ENCODE results near the gene SQSTM1.

Gene SQSTM1

GRCh38 chr5:179823937-179824744 is 3.4 kb downstream of the SQSTM1 start:
- peak overlapping the region; percentile 100 for H3K27ac ChIP-seq (ENCODE audit: low read depth, low read length)
- H3K4me1 ChIP-seq (ENCODE audit: control insufficient read depth in 5 of 5, insufficient read depth in 5 of 5, low read length in 5 of 5), result peaks cover 21 to 77% (median 66%) of the 10 kb centered on the region in 5 donors
- H3K27me3 ChIP-seq (ENCODE audit: control insufficient read depth in 5 of 5, insufficient read depth in 4 of 5, low read length in 5 of 5), result no peaks in the 10 kb centered on the region
- H3K36me3 ChIP-seq (ENCODE audit: control insufficient read depth in 5 of 5, insufficient read depth in 5 of 5, low read length in 5 of 5), result peaks cover 0 to 71% (median 64%) of the 10 kb centered on the region in 5 donors
- H3K4me3 ChIP-seq (ENCODE audit: low read depth in 1 of 5, low read length in 5 of 5), result peak overlapping the region in 4 of 5 donors; percentile 43 to 95 (median 92)
- H3K9me3 ChIP-seq (ENCODE audit: control insufficient read depth in 5 of 5, low read length in 5 of 5), result no peaks in the 10 kb centered on the region
- no peak overlapping the region for H3K9ac ChIP-seq (ENCODE audit: low read length in 5 of 5)

GRCh38 chr5:179824745-179825112 is 4.0 kb downstream of the SQSTM1 start:
- peaks cover 19 to 74% (median 64%) of the 10 kb centered on the region in 5 donors for H3K4me1 ChIP-seq (ENCODE audit: control insufficient read depth in 5 of 5, insufficient read depth in 5 of 5, low read length in 5 of 5)
- no peak overlapping the region for H3K9ac ChIP-seq (ENCODE audit: low read length in 5 of 5)
- H3K36me3 ChIP-seq (ENCODE audit: control insufficient read depth in 5 of 5, insufficient read depth in 5 of 5, low read length in 5 of 5), result peaks cover 0 to 77% (median 70%) of the 10 kb centered on the region in 5 donors
- no peaks in the 10 kb centered on the region for H3K9me3 ChIP-seq (ENCODE audit: control insufficient read depth in 5 of 5, low read length in 5 of 5)
- H3K27ac ChIP-seq (ENCODE audit: low read depth, low read length), result peak overlapping the region; percentile 100
- no peaks in the 10 kb centered on the region for H3K27me3 ChIP-seq (ENCODE audit: control insufficient read depth in 5 of 5, insufficient read depth in 4 of 5, low read length in 5 of 5)
- H3K4me3 ChIP-seq (ENCODE audit: low read depth in 1 of 5, low read length in 5 of 5), result peak overlapping the region in 3 of 5 donors; percentile 17 to 91 (median 43)

GRCh38 chr5:179825655-179826182 is 5.0 kb downstream of the SQSTM1 start:
- peak overlapping the region in 1 of 5 donors; percentile 16 for H3K9ac ChIP-seq (ENCODE audit: low read length in 5 of 5)
- peaks cover 17 to 66% (median 56%) of the 10 kb centered on the region in 5 donors for H3K4me1 ChIP-seq (ENCODE audit: control insufficient read depth in 5 of 5, insufficient read depth in 5 of 5, low read length in 5 of 5)
- no peaks in the 10 kb centered on the region for H3K27me3 ChIP-seq (ENCODE audit: control insufficient read depth in 5 of 5, insufficient read depth in 4 of 5, low read length in 5 of 5)
- H3K36me3 ChIP-seq (ENCODE audit: control insufficient read depth in 5 of 5, insufficient read depth in 5 of 5, low read length in 5 of 5), result peaks cover 4 to 87% (median 78%) of the 10 kb centered on the region in 5 donors
- no peak overlapping the region for H3K4me3 ChIP-seq (ENCODE audit: low read depth in 1 of 5, low read length in 5 of 5)
- H3K27ac ChIP-seq (ENCODE audit: low read depth, low read length), result peak overlapping the region; percentile 100
- H3K9me3 ChIP-seq (ENCODE audit: control insufficient read depth in 5 of 5, low read length in 5 of 5), result no peaks in the 10 kb centered on the region

- peaks cover 6 to 99% (median 89%) of the 10 kb centered on the region in 5 donors for H3K36me3 ChIP-seq (ENCODE audit: control insufficient read depth in 5 of 5, insufficient read depth in 5 of 5, low read length in 5 of 5)
- H3K27ac ChIP-seq (ENCODE audit: low read depth, low read length), result peak overlapping the region; percentile 61
- H3K9me3 ChIP-seq (ENCODE audit: control insufficient read depth in 5 of 5, low read length in 5 of 5), result no peaks in the 10 kb centered on the region
- peak overlapping the region in 2 of 5 donors; percentile 22 to 48 for H3K9ac ChIP-seq (ENCODE audit: low read length in 5 of 5)
- peaks cover 8 to 56% (median 46%) of the 10 kb centered on the region in 5 donors for H3K4me1 ChIP-seq (ENCODE audit: control insufficient read depth in 5 of 5, insufficient read depth in 5 of 5, low read length in 5 of 5)
- peak overlapping the region in 1 of 5 donors; percentile 15 for H3K4me3 ChIP-seq (ENCODE audit: low read depth in 1 of 5, low read length in 5 of 5)
- no peaks in the 10 kb centered on the region for H3K27me3 ChIP-seq (ENCODE audit: control insufficient read depth in 5 of 5, insufficient read depth in 4 of 5, low read length in 5 of 5)
Observed at GRCh38 chr5:179827680-179828079, 7.0 kb downstream of the SQSTM1 start.

GRCh38 chr5:179828756-179829421 is 8.2 kb downstream of the SQSTM1 start:
- peaks cover 3 to 44% (median 35%) of the 10 kb centered on the region in 5 donors for H3K4me1 ChIP-seq (ENCODE audit: control insufficient read depth in 5 of 5, insufficient read depth in 5 of 5, low read length in 5 of 5)
- H3K9ac ChIP-seq (ENCODE audit: low read length in 5 of 5), result peak overlapping the region in 1 of 5 donors; percentile 15
- no peaks in the 10 kb centered on the region for H3K9me3 ChIP-seq (ENCODE audit: control insufficient read depth in 5 of 5, low read length in 5 of 5)
- peak overlapping the region; percentile 35 for H3K27ac ChIP-seq (ENCODE audit: low read depth, low read length)
- H3K4me3 ChIP-seq (ENCODE audit: low read depth in 1 of 5, low read length in 5 of 5), result no peak overlapping the region
- no peaks in the 10 kb centered on the region for H3K27me3 ChIP-seq (ENCODE audit: control insufficient read depth in 5 of 5, insufficient read depth in 4 of 5, low read length in 5 of 5)
- peaks cover 9 to 99% (median 92%) of the 10 kb centered on the region in 5 donors for H3K36me3 ChIP-seq (ENCODE audit: control insufficient read depth in 5 of 5, insufficient read depth in 5 of 5, low read length in 5 of 5)

GRCh38 chr5:179829732-179830435 is 9.2 kb downstream of the SQSTM1 start:
- Histone ChIP-seq H3K4me1 (ENCODE audit: control insufficient read depth in 5 of 5, insufficient read depth in 5 of 5, low read length in 5 of 5) (peaks cover 0 to 34% (median 25%) of the 10 kb centered on the region in 5 donors), H3K4me3 (ENCODE audit: low read depth in 1 of 5, low read length in 5 of 5) (no peak overlapping the region), H3K9me3 (ENCODE audit: control insufficient read depth in 5 of 5, low read length in 5 of 5) (no peaks in the 10 kb centered on the region), H3K27me3 (ENCODE audit: control insufficient read depth in 5 of 5, insufficient read depth in 4 of 5, low read length in 5 of 5) (no peaks in the 10 kb centered on the region), H3K36me3 (ENCODE audit: control insufficient read depth in 5 of 5, insufficient read depth in 5 of 5, low read length in 5 of 5) (peaks cover 9 to 92% (median 83%) of the 10 kb centered on the region in 5 donors), H3K27ac (ENCODE audit: low read depth, low read length) (peak overlapping the region; percentile 15), H3K9ac (ENCODE audit: low read length in 5 of 5) (no peak overlapping the region)

GRCh38 chr5:179830818-179831468 is 10.2 kb downstream of the SQSTM1 start:
- peak overlapping the region; percentile 18 for H3K27ac ChIP-seq (ENCODE audit: low read depth, low read length)
- no peaks in the 10 kb centered on the region for H3K9me3 ChIP-seq (ENCODE audit: control insufficient read depth in 5 of 5, low read length in 5 of 5)
- no peaks in the 10 kb centered on the region for H3K27me3 ChIP-seq (ENCODE audit: control insufficient read depth in 5 of 5, insufficient read depth in 4 of 5, low read length in 5 of 5)
- peaks cover 9 to 88% (median 76%) of the 10 kb centered on the region in 5 donors for H3K36me3 ChIP-seq (ENCODE audit: control insufficient read depth in 5 of 5, insufficient read depth in 5 of 5, low read length in 5 of 5)
- H3K4me1 ChIP-seq (ENCODE audit: control insufficient read depth in 5 of 5, insufficient read depth in 5 of 5, low read length in 5 of 5), result peaks cover 0 to 24% (median 15%) of the 10 kb centered on the region in 5 donors
- no peak overlapping the region for H3K4me3 ChIP-seq (ENCODE audit: low read depth in 1 of 5, low read length in 5 of 5)
- no peak overlapping the region for H3K9ac ChIP-seq (ENCODE audit: low read length in 5 of 5)

- H3K9ac ChIP-seq (ENCODE audit: low read length in 5 of 5), result no peak overlapping the region
- no peaks in the 10 kb centered on the region for H3K9me3 ChIP-seq (ENCODE audit: control insufficient read depth in 5 of 5, low read length in 5 of 5)
- H3K4me3 ChIP-seq (ENCODE audit: low read depth in 1 of 5, low read length in 5 of 5), result no peak overlapping the region
- no peaks in the 10 kb centered on the region for H3K27me3 ChIP-seq (ENCODE audit: control insufficient read depth in 5 of 5, insufficient read depth in 4 of 5, low read length in 5 of 5)
- H3K36me3 ChIP-seq (ENCODE audit: control insufficient read depth in 5 of 5, insufficient read depth in 5 of 5, low read length in 5 of 5), result peaks cover 11 to 88% (median 76%) of the 10 kb centered on the region in 5 donors
- no peak overlapping the region for H3K27ac ChIP-seq (ENCODE audit: low read depth, low read length)
- H3K4me1 ChIP-seq (ENCODE audit: control insufficient read depth in 5 of 5, insufficient read depth in 5 of 5, low read length in 5 of 5), result peaks cover 2 to 18% (median 16%) of the 10 kb centered on the region in 5 donors
Observed at GRCh38 chr5:179832039-179832745, 11.5 kb downstream of the SQSTM1 start.
